GM23338 (cell line): ENCODE data around the gene MYO6.

ENCODE experiments used
- CREB1 ChIP-seq: fragments of 250-450 bp; sonication (Bioruptor Pico); IDR thresholded peaks from 2 replicates; pipeline ENCODE4 v1.5.0; 2020; ENCODE audit warnings: low read depth, mild to moderate bottlenecking, moderate library complexity
- CTCF ChIP-seq, 2 experiments: fragments of 200-600 bp in 1 of 2; sonication (generic) in 1 of 2; conservative IDR thresholded peaks; 2 replicates each; pipeline versions ENCODE4 v1.5.1 to v1.6.1; 2016 to 2017; ENCODE audit warnings: antibody characterized with exemption in 2 of 2, low read depth in 2 of 2, mild to moderate bottlenecking in 2 of 2, moderate library complexity in 1 of 2
- EZH2 ChIP-seq: fragments of 200-600 bp; sonication (generic); IDR thresholded peaks from one replicate; pipeline ENCODE4 v1.8.0; 2017; ENCODE audit warnings: antibody characterized with exemption, mild to moderate bottlenecking, low read depth; ENCODE audit not compliant: unreplicated experiment
- EZH2phosphoT487 ChIP-seq: fragments of 200-600 bp; sonication (generic); IDR thresholded peaks from one replicate; pipeline ENCODE4 v1.8.1; 2018; ENCODE audit warnings: antibody characterized with exemption; ENCODE audit not compliant: unreplicated experiment
- JUNB ChIP-seq: IDR thresholded peaks from one replicate; pipeline ENCODE4 v1.6.1; 2016; ENCODE audit warnings: antibody characterized with exemption; ENCODE audit not compliant: unreplicated experiment
- NANOG ChIP-seq: IDR thresholded peaks from 2 replicates; pipeline ENCODE4 v1.6.1; 2016; ENCODE audit warnings: antibody characterized with exemption, borderline replicate concordance
- POLR2AphosphoS5 ChIP-seq: IDR thresholded peaks from 2 replicates; pipeline ENCODE4 v1.6.1; 2016; ENCODE audit warnings: antibody characterized with exemption, low read depth
- REST ChIP-seq: IDR thresholded peaks from one replicate; pipeline ENCODE4 v1.6.1; 2018; ENCODE audit warnings: antibody characterized with exemption; ENCODE audit not compliant: unreplicated experiment
- STAT1 ChIP-seq: IDR thresholded peaks from one replicate; pipeline ENCODE4 v1.6.1; 2016; ENCODE audit warnings: antibody characterized with exemption; ENCODE audit not compliant: unreplicated experiment
- ZNF114 ChIP-seq: fragments of 250-450 bp; sonication (Bioruptor Pico); IDR thresholded peaks from 2 replicates; pipeline ENCODE4 v1.5.0; 2020; ENCODE audit warnings: mild to moderate bottlenecking, moderate library complexity
- ZNF331 ChIP-seq: fragments of 250-450 bp; sonication (Bioruptor Pico); IDR thresholded peaks from 2 replicates; pipeline ENCODE4 v1.5.0; 2020; ENCODE audit warnings: low read depth, mild to moderate bottlenecking, moderate library complexity
- ZNF462 ChIP-seq: fragments of 250-450 bp; sonication (Bioruptor Pico); IDR thresholded peaks from 2 replicates; pipeline ENCODE4 v1.5.0; 2020; ENCODE audit warnings: mild to moderate bottlenecking, moderate library complexity
- TF ChIP-seq, protein P1 (sequence below): IDR thresholded peaks from 2 replicates; pipeline ENCODE4 v1.6.1; 2016; ENCODE audit warnings: antibody characterized with exemption

DNA sequence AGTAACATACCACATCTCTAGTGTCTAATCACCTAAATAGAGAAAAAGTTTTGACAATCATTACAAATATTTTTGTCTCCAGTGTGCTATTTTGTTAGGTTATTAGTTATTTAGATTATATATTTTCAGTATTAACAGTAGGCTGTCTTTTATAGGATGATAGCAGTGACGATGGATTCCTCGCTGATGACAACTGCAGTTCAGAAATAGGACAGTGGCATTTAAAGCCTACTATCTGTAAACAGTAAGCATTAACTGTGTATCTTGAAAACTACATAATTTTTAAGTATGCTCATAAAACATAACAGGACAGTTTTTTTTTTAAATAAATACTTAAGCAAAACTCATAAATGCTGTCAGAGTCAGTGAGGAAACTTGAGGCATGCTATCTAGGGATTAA is 37.9 kb upstream of the MYO6 start:
- TF ChIP-seq CTCF (conservative IDR thresholded peaks at IDR 0.05; ENCODE audit: low read depth in 2 of 2) = no peak
- TF ChIP-seq EZH2phosphoT487 = no peak
- no peak for TF ChIP-seq EZH2
- no peak for TF ChIP-seq ZNF114 (CRISPR knock-in tag)
- TF ChIP-seq REST = no peak
- TF ChIP-seq POLR2AphosphoS5 = no peak
- no peak for TF ChIP-seq CREB1 (CRISPR knock-in tag)
- no peak for TF ChIP-seq ZNF462 (CRISPR knock-in tag)
- no peak for TF ChIP-seq JUNB
- TF ChIP-seq ZNF331 = no peak
- no peak for TF ChIP-seq STAT1
- TF ChIP-seq, protein P1, sequence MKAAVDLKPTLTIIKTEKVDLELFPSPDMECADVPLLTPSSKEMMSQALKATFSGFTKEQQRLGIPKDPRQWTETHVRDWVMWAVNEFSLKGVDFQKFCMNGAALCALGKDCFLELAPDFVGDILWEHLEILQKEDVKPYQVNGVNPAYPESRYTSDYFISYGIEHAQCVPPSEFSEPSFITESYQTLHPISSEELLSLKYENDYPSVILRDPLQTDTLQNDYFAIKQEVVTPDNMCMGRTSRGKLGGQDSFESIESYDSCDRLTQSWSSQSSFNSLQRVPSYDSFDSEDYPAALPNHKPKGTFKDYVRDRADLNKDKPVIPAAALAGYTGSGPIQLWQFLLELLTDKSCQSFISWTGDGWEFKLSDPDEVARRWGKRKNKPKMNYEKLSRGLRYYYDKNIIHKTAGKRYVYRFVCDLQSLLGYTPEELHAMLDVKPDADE = no peak
- TF ChIP-seq NANOG = no peak
